KBM-7 (cell line): ENCODE results near the gene SOX6.

Experiments
- DNase-seq: peaks from one replicate; pipeline ENCODE4 v3.0.0-alpha.2; 2015
- in situ Hi-C: fragments of 300-500 bp; cut with MboI; formaldehyde crosslinking; loops from 2 replicates; pipeline ENCODE4 v1.14.3; 2020; ENCODE audit warnings: low sequenced_read_pairs, low pct_unique_long_range_greater_than_20kb, mixed read lengths

SOX6 gene

GRCh38 chr11:16291729-16292128 lies 64.6 kb downstream of the SOX6 start:
- DNase-seq, result no peak
- in situ Hi-C loops, result no loop called here

- in situ Hi-C loops, result no loop called here
- no peak for DNase-seq
Observed at GRCh38 chr11:16289541-16289940, 66.8 kb downstream of the SOX6 start.

- DNase-seq, result no peak
- in situ Hi-C loops, result no loop called here
Observed at GRCh38 chr11:16287630-16288280, 68.6 kb downstream of the SOX6 start.

GRCh38 chr11:16286095-16286494 lies 70.3 kb downstream of the SOX6 start:
- in situ Hi-C loops, result no loop called here
- DNase-seq, result no peak

- peak; percentile 58 for DNase-seq
- in situ Hi-C loops, result no loop called here
Observed at GRCh38 chr11:16280256-16280682, 76.1 kb downstream of the SOX6 start.

- no peak for DNase-seq
- in situ Hi-C loops, result no loop called here
Observed at GRCh38 chr11:16279524-16279923, 76.8 kb downstream of the SOX6 start.

- no peak for DNase-seq
- in situ Hi-C loops, result no loop called here
Observed at GRCh38 chr11:16278979-16279378, 77.4 kb downstream of the SOX6 start.

- in situ Hi-C loops, result no loop called here
- DNase-seq, result no peak
Observed at GRCh38 chr11:16278273-16278672, 78.1 kb downstream of the SOX6 start.

- no peak for DNase-seq
- in situ Hi-C loops, result no loop called here
Observed at GRCh38 chr11:16276251-16276650, 80.1 kb downstream of the SOX6 start.

- in situ Hi-C loops, result no loop called here
- DNase-seq, result no peak
Observed at GRCh38 chr11:16271258-16271657, 85.1 kb downstream of the SOX6 start.

GRCh38 chr11:16266021-16266420 lies 90.3 kb downstream of the SOX6 start:
- in situ Hi-C loops, result no loop called here
- DNase-seq, result no peak

GRCh38 chr11:16265022-16265421 lies 91.3 kb downstream of the SOX6 start:
- no peak for DNase-seq
- in situ Hi-C loops, result no loop called here

- DNase-seq, result no peak
- in situ Hi-C loops, result no loop called here
Observed at GRCh38 chr11:16262645-16262955, 93.7 kb downstream of the SOX6 start.

- in situ Hi-C loops, result no loop called here
- DNase-seq, result no peak
Observed at GRCh38 chr11:16261836-16262644, 94.3 kb downstream of the SOX6 start.

- DNase-seq, result no peak
- in situ Hi-C loops, result no loop called here
Observed at GRCh38 chr11:16252373-16252772, 104.0 kb downstream of the SOX6 start.

- no peak for DNase-seq
- in situ Hi-C loops, result no loop called here
Observed at GRCh38 chr11:16248248-16248647, 108.1 kb downstream of the SOX6 start.

GRCh38 chr11:16242806-16243205 lies 113.5 kb downstream of the SOX6 start:
- DNase-seq, result no peak
- in situ Hi-C loops, result no loop called here

GRCh38 chr11:16240687-16241086 lies 115.7 kb downstream of the SOX6 start:
- in situ Hi-C loops, result no loop called here
- DNase-seq, result no peak

- no peak for DNase-seq
- in situ Hi-C loops, result no loop called here
Observed at GRCh38 chr11:16239141-16240105, 116.9 kb downstream of the SOX6 start.

GRCh38 chr11:16226245-16226644 lies 130.1 kb downstream of the SOX6 start:
- in situ Hi-C loops, result no loop called here
- no peak for DNase-seq
